ENCODE data around the gene CTSV. TPM values are rescaled to one million over a fixed set of nuclear protein-coding genes. Genes with fewer than 3 reads are reported as not detected.
"Not testable (repeated sequence)": the region's sequence is repeated elsewhere in the genome, so short reads cannot be mapped to it uniquely, and the experiment has no call there.

CTSV gene
- 10 to 100 TPM in 1 of 3 donors, 1 to 10 TPM in 1, under 1 TPM in 1; 0.48 to 15.4 (median 2.0) TPM for total RNA-seq

- peak; percentile 87 for DNase-seq (ENCODE audit: low spot score in 2 of 2)
- Histone ChIP-seq H3K27me3 (peaks cover 3 to 4% of the 10 kb centered on the region in 2 donors), H3K36me3 (no peaks in the 10 kb centered on the region), H3K4me3 (peak within 1 kb of the TSS; percentile 44 to 69 (median 60)), H3K4me1 (peaks cover 0 to 5% of the 10 kb centered on the region in 2 donors), H3K27ac (peak within 1 kb of the TSS; percentile 7 to 65), H3K9me3 (no peaks in the 10 kb centered on the region)
- intact Hi-C loops (cut with DNase I; ENCODE audit: low total_unique reads) = no loop called here
- TF ChIP-seq POLR2A (IDR thresholded peaks at IDR 0.05) (peak; percentile 36), POLR2AphosphoS5 (IDR thresholded peaks at IDR 0.05) (peak in 1 of 3 donors; percentile 73)
- TF ChIP-seq, protein P1, sequence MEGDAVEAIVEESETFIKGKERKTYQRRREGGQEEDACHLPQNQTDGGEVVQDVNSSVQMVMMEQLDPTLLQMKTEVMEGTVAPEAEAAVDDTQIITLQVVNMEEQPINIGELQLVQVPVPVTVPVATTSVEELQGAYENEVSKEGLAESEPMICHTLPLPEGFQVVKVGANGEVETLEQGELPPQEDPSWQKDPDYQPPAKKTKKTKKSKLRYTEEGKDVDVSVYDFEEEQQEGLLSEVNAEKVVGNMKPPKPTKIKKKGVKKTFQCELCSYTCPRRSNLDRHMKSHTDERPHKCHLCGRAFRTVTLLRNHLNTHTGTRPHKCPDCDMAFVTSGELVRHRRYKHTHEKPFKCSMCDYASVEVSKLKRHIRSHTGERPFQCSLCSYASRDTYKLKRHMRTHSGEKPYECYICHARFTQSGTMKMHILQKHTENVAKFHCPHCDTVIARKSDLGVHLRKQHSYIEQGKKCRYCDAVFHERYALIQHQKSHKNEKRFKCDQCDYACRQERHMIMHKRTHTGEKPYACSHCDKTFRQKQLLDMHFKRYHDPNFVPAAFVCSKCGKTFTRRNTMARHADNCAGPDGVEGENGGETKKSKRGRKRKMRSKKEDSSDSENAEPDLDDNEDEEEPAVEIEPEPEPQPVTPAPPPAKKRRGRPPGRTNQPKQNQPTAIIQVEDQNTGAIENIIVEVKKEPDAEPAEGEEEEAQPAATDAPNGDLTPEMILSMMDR (IDR thresholded peaks at IDR 0.05) = no peak
These were observed at the start of gene CTSV for GRCh38 chr9:97038611-97039513. TSS of gene CTSV (minus strand) at chr9:97039142. CDS start at chr9:97038043, 1,099 bp downstream.

DNA sequence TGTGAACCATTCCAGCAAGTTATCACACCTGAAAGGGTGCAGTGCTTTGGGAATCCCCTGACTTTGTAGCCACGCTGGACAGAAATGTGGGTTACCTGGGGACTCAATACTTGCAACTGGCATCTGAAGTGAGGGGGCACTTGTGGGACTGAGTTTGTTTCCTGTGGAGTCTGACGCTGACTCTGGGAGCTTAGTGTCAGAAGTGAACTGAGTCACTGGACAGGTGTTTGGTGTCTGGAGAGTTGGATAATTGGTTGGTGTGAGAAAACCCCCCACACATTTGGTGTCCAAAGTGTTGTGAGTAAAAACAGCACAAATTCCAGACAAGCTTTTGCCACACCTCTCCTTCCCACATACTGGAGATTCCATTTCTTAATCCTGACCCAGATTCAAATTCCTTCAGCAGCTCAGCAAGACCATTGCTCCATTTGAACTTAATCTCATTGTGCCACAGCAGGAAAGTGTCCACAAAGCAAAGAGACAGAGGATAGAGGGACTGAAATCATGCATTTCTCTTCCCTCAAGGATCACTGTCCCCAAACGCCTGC lies 48.8 kb upstream of the CTSV start:
- H3K4me3 ChIP-seq; H3K27me3 ChIP-seq; intact Hi-C loops (cut with DNase I; ENCODE audit: low total_unique reads); H3K27ac ChIP-seq; DNase-seq (ENCODE audit: low spot score in 2 of 2); H3K36me3 ChIP-seq; H3K9me3 ChIP-seq; H3K4me1 ChIP-seq: not testable (repeated sequence)

DNA sequence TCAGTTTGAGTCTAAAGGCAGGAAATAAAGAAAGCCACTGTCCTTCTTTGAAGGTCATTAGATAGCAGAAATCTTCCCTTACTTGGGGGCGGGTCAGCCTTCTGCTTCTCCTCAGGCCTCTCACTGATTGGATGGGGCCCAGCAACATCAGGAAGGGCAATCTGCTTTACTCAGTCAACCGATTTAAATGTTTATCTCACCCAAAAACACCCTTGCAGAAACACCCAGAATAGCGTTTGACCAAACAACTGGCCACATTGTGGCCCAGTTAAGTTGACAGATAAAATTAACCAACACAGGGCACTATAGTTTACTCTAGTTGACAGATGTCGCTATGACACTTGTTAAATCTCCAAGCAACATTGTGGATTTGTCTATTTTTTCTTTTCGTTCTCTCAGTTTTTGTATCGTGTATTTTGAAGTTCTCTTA lies 45.6 kb upstream of the CTSV start:
- intact Hi-C loops (cut with DNase I; ENCODE audit: low total_unique reads); H3K4me1 ChIP-seq; H3K36me3 ChIP-seq; H3K4me3 ChIP-seq; H3K9me3 ChIP-seq; DNase-seq (ENCODE audit: low spot score in 2 of 2); H3K27me3 ChIP-seq; H3K27ac ChIP-seq: not testable (repeated sequence)

GRCh38 chr9:97078362-97078761 lies 39.4 kb upstream of the CTSV start:
- Histone ChIP-seq H3K36me3 (no peaks in the 10 kb centered on the region), H3K27ac (no peak overlapping the region), H3K27me3 (peaks cover 0 to 23% of the 10 kb centered on the region in 2 donors), H3K4me1 (no peaks in the 10 kb centered on the region), H3K4me3 (no peak overlapping the region), H3K9me3 (no peaks in the 10 kb centered on the region)
- intact Hi-C loops (cut with DNase I; ENCODE audit: low total_unique reads) = no loop called here
- no peak for DNase-seq (ENCODE audit: low spot score in 2 of 2)
- TF ChIP-seq POLR2AphosphoS5 (IDR thresholded peaks at IDR 0.05) (no peak), POLR2A (IDR thresholded peaks at IDR 0.05) (no peak)
- TF ChIP-seq, protein P1 (IDR thresholded peaks at IDR 0.05) = no peak

DNA sequence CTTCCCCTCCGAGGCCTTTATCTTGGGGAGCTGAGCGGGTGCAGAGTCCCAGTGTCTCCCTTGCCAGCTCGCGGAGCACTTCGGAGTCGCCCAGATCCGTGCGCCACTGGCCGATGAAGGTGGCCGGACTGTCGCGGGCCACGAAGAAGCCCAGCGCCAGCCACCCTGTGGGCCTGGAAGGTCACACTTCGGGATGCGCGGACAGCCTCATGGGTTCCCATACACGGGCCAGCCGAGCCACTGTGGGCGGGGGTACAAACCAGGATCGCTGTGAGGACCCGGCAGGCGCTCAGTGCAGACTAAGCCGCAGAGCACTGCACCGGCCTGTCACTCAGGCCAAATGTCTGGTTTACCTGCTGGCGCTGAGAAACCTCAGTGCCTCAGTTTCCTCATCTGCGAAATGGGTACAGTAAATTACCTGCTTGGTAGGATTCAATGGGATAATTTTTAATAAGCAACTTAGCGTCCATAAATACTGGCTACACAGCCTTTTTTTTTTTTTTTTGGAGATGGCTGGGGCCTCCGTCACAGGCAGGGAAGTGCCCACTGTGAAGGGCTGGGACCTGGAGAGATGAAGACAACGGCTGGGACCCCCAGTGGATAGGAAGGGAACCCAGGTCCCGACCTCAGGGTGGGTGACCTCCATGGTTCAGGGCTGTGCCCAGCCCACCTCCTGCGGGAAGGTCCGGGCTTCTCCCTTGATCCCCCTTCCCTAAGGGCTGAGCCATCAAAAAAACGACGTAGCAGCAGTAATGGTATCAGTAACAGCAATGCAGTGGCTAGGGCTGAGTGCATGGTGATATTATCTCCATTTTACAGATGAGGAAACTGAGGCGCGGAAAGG lies 38.7 kb upstream of the CTSV start:
- Histone ChIP-seq H3K27me3 (peaks cover 0 to 23% of the 10 kb centered on the region in 2 donors), H3K4me1 (no peaks in the 10 kb centered on the region), H3K27ac (no peak overlapping the region), H3K36me3 (no peaks in the 10 kb centered on the region), H3K9me3 (no peaks in the 10 kb centered on the region), H3K4me3 (peak overlapping the region in 2 of 3 donors; percentile 20 to 37)
- no peak for TF ChIP-seq POLR2A (IDR thresholded peaks at IDR 0.05)
- TF ChIP-seq, protein P1 (IDR thresholded peaks at IDR 0.05) = no peak
- no peak for TF ChIP-seq POLR2AphosphoS5 (IDR thresholded peaks at IDR 0.05)
- intact Hi-C loops (cut with DNase I; ENCODE audit: low total_unique reads) = no loop called here
- DNase-seq (ENCODE audit: low spot score in 2 of 2) = no peak

GRCh38 chr9:97076731-97077451 lies 37.9 kb upstream of the CTSV start:
- Histone ChIP-seq H3K27me3 (peaks cover 0 to 23% of the 10 kb centered on the region in 2 donors), H3K4me3 (peak overlapping the region in 2 of 3 donors; percentile 20 to 37)
- H3K4me1 ChIP-seq; H3K36me3 ChIP-seq; DNase-seq (ENCODE audit: low spot score in 2 of 2); H3K27ac ChIP-seq; H3K9me3 ChIP-seq; intact Hi-C loops (cut with DNase I; ENCODE audit: low total_unique reads): not testable (repeated sequence)
